Type B pancreatic cell (in vitro differentiated cells): ENCODE measurements around the gene PRSS27. TPM values are rescaled to one million over a fixed set of nuclear protein-coding genes. Genes with fewer than 3 reads are reported as not detected.

Experiments used
- DNase-seq: peaks from one replicate; pipeline ENCODE4 v3.0.0; 2021; ENCODE audit warnings: mixed read lengths; ENCODE audit not compliant: unreplicated experiment; ENCODE audit errors: extremely low spot score
- H3K27ac Mint-ChIP-seq: 2 replicates; pipeline ENCODE4 v1.8.0; 2021; ENCODE audit warnings: mild to moderate bottlenecking, mixed read lengths
- H3K27me3 Mint-ChIP-seq: 2 replicates; pipeline ENCODE4 v1.8.0; 2021; ENCODE audit warnings: mixed read lengths
- H3K36me3 Mint-ChIP-seq: 2 replicates; pipeline ENCODE4 v1.8.0; 2021; ENCODE audit warnings: mixed read lengths
- H3K4me1 Mint-ChIP-seq: one replicate; pipeline ENCODE4 v1.8.0; 2021; ENCODE audit warnings: mixed read lengths; ENCODE audit not compliant: unreplicated experiment
- H3K4me3 Mint-ChIP-seq: 2 replicates; pipeline ENCODE4 v1.8.0; 2021; ENCODE audit warnings: mild to moderate bottlenecking, mixed read lengths
- H3K9me3 Mint-ChIP-seq: 2 replicates; pipeline ENCODE4 v1.8.0; 2021; ENCODE audit warnings: mixed read lengths
- total RNA-seq: library from RNA; stranded (reverse); gene quantifications from 2 replicates; pipeline ENCODE4 v1.2.1, GENCODE V29; 2021; ENCODE audit warnings: low replicate concordance
- TF ChIP-seq, protein P1 (sequence below): fragments of 200-600 bp; sonication (generic); conservative IDR thresholded peaks from 2 replicates; pipeline ENCODE4 v1.5.0; 2021; ENCODE audit warnings: antibody characterized with exemption, mild to moderate bottlenecking

The PRSS27 gene
- total RNA-seq, 1 donor from 2014 or later = 19.0 TPM

DNA sequence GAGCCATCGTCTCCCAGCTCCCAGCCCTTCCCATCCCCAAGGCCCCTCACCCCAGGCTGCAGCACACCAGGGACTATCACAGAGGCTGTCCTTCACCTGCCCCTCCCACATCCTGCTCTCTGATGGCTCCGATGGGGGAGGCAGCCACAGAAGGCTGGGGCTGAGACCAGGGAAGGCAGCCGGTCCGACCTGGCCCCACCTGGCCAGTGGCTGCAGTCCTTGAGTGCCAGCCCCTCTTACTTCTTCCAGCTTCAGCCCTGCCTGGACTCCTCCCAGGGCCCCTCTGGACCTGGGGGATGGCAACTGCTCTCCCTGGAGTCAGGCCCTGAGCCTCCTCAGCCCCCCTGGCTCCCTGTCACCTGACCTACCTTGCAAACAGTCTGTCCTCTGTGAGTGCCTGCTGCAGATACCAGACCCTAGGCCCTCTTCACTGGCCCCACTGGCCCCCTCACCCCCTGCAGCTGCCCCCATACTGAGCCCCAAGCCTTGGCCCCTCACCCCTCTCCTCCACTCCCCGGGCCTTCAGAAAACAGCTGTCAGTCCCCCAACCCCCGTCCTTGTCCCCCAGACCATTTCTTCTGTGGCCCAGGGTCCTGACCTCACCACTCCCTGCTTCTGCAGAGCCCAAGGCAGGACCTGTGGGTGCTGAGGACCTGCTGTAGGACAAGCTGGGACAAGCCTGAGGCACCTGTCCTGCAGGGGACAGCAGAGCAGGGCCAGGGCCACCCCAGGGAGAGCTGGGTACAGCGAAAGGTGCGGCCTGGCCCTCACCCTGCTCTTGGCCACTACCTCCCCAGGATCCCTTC is 19.8 kb upstream of the PRSS27 start:
- Mint-ChIP-seq H3K4me3 (no peak overlapping the region), H3K4me1 (no peaks in the 10 kb centered on the region), H3K9me3 (no peaks in the 10 kb centered on the region), H3K27me3 (no peaks in the 10 kb centered on the region), H3K27ac (no peak overlapping the region), H3K36me3 (no peaks in the 10 kb centered on the region)
- TF ChIP-seq, protein P1, sequence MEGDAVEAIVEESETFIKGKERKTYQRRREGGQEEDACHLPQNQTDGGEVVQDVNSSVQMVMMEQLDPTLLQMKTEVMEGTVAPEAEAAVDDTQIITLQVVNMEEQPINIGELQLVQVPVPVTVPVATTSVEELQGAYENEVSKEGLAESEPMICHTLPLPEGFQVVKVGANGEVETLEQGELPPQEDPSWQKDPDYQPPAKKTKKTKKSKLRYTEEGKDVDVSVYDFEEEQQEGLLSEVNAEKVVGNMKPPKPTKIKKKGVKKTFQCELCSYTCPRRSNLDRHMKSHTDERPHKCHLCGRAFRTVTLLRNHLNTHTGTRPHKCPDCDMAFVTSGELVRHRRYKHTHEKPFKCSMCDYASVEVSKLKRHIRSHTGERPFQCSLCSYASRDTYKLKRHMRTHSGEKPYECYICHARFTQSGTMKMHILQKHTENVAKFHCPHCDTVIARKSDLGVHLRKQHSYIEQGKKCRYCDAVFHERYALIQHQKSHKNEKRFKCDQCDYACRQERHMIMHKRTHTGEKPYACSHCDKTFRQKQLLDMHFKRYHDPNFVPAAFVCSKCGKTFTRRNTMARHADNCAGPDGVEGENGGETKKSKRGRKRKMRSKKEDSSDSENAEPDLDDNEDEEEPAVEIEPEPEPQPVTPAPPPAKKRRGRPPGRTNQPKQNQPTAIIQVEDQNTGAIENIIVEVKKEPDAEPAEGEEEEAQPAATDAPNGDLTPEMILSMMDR = no peak
- no peak for DNase-seq

- H3K36me3 Mint-ChIP-seq = no peaks in the 10 kb centered on the region
- H3K4me3 Mint-ChIP-seq = no peak overlapping the region
- H3K9me3 Mint-ChIP-seq = no peaks in the 10 kb centered on the region
- TF ChIP-seq, protein P1 = no peak
- H3K27me3 Mint-ChIP-seq = no peaks in the 10 kb centered on the region
- H3K27ac Mint-ChIP-seq = no peak overlapping the region
- no peak for DNase-seq
- H3K4me1 Mint-ChIP-seq = no peaks in the 10 kb centered on the region
These were observed 18.6 kb upstream of the PRSS27 start for GRCh38 chr16:2738615-2739014.

- DNase-seq = no peak
- no peak overlapping the region for H3K27ac Mint-ChIP-seq
- TF ChIP-seq, protein P1 = no peak
- no peaks in the 10 kb centered on the region for H3K27me3 Mint-ChIP-seq
- no peaks in the 10 kb centered on the region for H3K36me3 Mint-ChIP-seq
- H3K4me3 Mint-ChIP-seq = no peak overlapping the region
- no peaks in the 10 kb centered on the region for H3K9me3 Mint-ChIP-seq
- H3K4me1 Mint-ChIP-seq = no peaks in the 10 kb centered on the region
These were observed 17.9 kb upstream of the PRSS27 start for GRCh38 chr16:2737895-2738418.

DNA sequence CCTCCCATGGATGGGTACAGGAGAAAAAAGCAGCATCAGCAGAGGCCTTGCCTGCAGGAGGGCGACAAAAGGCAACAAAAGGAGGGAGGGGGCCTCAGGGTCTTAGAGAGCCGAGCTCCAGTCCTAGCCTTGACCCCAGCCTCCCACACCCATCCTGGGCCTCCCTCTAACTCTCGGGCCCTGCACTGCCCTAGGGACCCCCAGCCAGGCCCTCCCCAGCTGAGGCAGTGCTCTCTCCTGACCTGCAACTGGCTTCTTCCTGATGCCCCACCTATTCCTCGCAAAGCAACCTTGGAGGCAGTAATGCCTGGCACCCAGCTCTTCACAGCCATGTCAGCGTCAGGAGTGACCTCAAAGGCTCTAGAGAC is 17.2 kb upstream of the PRSS27 start:
- Mint-ChIP-seq H3K9me3 (no peaks in the 10 kb centered on the region), H3K4me3 (no peak overlapping the region), H3K27me3 (no peaks in the 10 kb centered on the region), H3K27ac (no peak overlapping the region), H3K36me3 (no peaks in the 10 kb centered on the region), H3K4me1 (no peaks in the 10 kb centered on the region)
- DNase-seq = no peak
- TF ChIP-seq, protein P1 = no peak

- TF ChIP-seq, protein P1 = no peak
- Mint-ChIP-seq H3K4me3 (no peak overlapping the region), H3K9me3 (no peaks in the 10 kb centered on the region), H3K27ac (no peak overlapping the region), H3K36me3 (no peaks in the 10 kb centered on the region), H3K4me1 (no peaks in the 10 kb centered on the region), H3K27me3 (no peaks in the 10 kb centered on the region)
- no peak for DNase-seq
These were observed 16.6 kb upstream of the PRSS27 start for GRCh38 chr16:2736476-2737237.
